HG02588 (cell line): Measurements from ENCODE around the gene MAP4K2.
"Not testable (repeated sequence)": the region's sequence is repeated elsewhere in the genome, so short reads cannot be mapped to it uniquely, and the experiment has no call there.

Experiments
- ATAC-seq: cut with Tn5 transposase; IDR thresholded peaks from one replicate; pipeline ENCODE4 v1.9.1; 2021; ENCODE audit warnings: mild to moderate bottlenecking, moderate library complexity; ENCODE audit not compliant: unreplicated experiment

Gene MAP4K2

DNA sequence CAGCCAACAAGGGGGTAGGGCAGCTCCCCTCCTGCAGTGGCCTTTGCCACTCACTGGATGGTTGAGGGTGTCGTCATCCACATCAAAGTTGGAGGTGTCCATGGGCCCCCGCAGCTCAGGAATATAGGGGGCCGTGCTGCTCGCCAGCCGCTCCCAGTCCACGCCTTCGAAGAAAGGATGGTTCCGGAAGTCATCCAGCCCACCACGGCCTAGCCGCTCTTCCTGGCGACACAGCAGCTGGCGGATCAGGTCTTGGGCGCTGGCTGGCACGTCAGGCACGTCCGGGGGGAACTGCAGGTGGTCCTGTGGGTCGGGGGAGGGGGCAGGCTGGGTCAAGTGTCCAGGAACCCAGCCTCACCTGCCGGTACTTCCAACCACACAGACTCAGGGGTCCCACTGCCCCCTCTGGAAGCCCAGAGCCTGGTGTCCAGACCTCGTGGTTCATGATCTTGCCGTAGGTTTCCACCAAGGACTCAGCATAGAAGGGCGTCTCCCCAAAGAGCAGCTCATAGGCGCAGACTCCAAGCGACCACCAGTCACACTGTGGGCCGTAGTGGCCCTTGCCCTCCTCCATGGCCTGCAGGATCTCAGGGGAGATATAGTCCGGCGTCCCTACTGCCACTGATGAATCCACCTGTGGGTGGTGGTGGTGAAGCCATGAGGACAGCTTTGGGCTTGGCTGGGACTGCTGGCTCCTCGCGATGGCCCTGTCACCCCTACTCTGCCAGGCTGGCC, 35.8 kb upstream of the MAP4K2 start:
- no peak for ATAC-seq

- ATAC-seq = no peak
Observed at GRCh38 chr11:64837887-64838351, 34.9 kb upstream of the MAP4K2 start.

DNA sequence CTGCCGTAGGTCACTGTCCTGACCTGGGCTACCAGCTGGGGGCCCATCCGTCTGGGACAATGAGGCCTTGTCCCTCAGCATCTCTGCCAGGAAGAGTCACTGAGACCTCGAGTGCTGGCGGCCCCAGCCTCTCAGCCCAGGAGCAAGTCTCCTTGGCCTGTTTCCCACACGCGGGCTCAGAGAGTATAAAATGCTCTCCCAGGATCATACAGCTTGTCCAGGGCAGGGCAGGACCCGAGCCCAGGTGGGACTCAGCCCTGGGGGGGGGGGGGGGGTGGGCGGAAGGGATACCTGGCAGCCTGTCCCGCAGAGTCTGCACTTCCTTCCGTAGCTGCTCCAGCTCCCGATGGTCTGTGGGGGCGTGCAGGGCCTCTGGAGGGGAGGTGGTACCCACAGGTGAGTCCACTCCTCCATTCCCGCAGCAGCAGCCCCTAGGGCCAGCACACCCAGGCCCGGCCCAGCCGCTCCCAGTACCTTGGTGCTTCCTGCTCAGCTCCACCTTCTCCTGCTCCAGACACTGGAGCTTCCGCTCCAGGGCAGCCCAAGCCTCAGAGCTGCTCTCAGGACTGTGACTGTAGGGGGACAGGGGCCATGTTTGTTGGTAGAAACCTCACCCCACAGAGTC, 33.5 kb upstream of the MAP4K2 start:
- ATAC-seq = no peak

DNA sequence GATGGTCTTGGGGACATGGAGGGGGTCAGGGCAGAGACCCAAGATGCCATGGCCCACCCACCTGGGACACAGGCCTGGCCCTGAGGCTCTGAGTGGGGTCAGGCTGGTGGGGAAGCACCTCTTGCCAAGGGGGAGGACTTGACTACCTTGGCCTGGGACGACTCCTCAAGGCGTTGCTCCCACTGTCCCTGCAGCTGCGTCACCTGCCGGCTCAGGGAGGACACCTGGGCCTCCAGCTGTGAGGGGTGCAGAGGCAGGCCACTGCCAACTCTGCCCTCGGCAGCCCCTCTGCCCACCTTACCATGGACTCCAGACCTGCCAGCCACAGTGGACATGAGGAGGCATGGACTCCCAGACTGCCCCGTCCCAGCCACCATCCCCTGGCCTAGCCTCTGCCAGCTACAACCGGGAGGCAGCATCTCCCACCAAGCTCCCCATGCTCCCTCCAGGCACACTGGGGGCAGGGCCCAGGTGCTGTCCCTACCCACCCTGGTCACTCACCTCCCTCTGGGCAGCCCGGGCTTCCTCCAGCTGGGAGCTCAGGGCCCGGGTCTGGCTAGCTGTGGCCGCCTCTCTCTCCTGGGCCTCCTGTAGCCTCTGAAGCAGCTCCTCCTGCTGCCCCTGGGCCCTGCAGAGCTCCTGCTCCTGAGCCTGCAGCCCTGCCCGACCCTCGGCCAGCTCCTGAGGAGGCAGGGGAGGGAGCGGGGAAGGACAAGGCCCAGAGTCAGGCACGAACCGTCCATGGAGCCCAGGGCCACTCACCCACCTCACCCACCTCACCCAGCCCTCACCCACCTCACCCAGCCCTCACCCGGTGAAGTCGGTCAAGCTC, 32.8 kb upstream of the MAP4K2 start:
- ATAC-seq = no peak

GRCh38 chr11:64834723-64835615, 32.0 kb upstream of the MAP4K2 start:
- ATAC-seq = no peak

- ATAC-seq = no peak
Observed at GRCh38 chr11:64834031-64834722, 31.2 kb upstream of the MAP4K2 start.

DNA sequence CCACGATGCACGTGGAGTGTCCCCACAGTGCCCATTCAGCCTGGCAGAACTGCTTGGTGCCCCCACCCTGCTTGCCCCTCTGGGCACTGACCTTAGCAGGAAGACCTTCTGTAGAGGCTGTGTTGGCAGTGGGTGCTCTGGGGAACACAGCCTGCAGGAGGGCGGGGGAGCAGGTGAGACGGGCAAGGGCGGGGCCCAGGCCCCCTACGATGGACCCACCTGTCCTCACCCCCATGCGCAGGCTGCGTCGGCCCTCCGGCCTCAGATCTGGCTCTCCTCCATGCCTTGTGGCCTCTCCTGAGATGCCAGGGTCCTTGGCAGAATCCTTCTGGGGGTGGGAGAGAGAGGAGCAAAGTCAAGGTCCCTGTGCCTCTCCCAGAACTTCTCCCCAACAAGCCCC, 30.5 kb upstream of the MAP4K2 start:
- no peak for ATAC-seq

DNA sequence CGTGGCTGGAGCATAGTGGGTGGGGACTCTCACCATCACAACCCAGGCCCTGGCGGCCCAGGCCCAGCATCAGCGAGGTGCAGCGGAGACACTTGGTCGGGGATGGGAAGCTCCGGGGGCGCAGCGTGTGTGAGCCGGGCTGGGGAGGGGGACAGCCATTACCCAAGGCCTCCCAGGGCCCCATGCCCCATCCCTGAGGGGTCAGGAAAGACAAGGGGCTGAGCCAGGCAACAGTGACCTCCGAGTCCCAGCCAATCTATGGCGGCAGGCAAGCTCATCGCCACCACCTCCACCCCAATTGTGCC, 30.1 kb upstream of the MAP4K2 start:
- ATAC-seq = no peak

GRCh38 chr11:64832467-64833197, 29.6 kb upstream of the MAP4K2 start:
- no peak for ATAC-seq

DNA sequence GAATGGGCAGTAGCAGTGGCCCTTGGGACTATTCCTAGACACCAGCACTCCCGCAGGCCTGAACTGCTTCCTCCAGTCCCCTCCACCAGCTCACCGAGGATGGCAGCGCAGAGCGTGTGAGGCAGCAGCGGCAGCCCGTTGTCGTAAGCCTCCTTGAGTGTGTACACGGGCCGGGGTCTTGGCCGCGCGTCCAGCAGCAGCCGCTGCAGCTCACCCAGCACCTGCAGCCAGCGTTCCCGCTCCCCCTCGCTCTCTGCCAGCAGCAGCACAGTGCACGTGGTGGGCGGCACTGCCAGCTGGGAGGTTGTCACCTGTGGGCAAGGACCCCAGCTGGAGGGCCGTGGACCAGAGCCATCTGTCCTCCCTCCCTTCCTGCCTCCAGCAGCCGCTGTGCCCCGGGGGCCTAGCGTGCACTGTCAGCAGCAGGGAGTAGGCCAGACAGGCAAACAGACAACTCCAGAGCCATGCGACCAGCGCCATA, 28.4 kb upstream of the MAP4K2 start:
- ATAC-seq = no peak

DNA sequence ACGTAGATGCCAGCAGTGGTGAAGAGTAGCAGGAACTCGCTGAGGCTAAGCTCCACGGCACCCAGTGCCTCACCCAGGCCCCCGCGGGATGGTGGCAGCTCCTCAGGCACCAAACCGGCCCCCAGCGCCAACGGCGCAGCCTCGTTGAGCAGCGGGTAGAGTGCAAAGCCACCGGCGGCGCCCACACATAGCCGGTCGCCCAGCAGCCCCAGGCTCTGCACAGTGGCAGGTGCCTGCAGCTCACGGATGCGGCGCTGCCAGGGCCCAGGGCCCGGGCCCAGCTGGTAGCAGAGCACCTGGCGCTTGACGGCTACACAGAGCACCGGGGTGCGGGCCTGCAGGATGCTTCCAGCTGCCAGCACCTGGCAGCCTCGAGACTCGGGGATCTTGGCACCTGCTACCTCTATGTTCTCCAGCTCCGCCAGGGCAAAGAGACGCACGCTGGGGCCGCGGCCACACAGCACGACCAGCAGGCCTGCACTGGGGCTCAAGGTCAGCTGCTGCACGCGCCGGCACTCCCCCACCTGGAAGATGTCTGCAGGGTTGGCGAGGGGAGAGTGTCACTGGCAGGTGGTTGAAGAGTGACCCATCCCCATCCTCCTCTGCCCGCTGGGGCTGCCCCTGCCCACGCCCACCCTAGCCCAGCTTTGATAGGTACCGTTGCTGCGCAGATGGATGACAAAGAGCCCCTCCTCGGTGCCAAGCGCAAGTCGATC, 26.7 kb upstream of the MAP4K2 start:
- ATAC-seq = no peak

- ATAC-seq = no peak
Observed at GRCh38 chr11:64827451-64827839, 24.4 kb upstream of the MAP4K2 start.

GRCh38 chr11:64826578-64827450, 23.8 kb upstream of the MAP4K2 start:
- ATAC-seq = no peak

GRCh38 chr11:64826062-64826461, 23.0 kb upstream of the MAP4K2 start:
- no peak for ATAC-seq

DNA sequence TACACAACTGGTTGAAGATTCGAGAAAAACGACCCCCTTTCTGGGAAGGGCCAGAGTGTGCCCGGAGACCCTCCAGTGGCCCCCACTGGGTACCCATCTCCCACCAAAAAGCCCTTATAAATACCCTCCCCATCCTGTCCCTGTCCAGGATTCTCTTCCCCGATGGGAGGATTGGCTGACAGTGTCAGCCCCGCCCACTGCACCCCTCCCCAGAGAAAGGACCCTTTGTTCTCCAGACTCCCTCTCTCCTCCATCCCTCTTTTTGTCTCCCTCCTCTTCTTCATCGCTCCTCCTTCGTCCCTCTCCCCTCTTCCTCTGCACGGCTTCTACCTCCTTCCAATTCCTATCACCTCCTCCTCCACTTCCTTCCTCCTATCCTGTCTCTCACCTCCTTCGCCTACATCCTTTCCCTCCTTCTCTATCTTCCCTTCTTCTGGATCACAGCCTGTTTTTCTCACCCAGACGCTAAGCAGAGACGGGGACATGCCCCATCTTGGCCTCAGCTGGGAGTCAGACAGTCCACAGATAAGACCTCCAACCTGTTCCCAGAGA, 20.6 kb upstream of the MAP4K2 start:
- ATAC-seq = no peak

DNA sequence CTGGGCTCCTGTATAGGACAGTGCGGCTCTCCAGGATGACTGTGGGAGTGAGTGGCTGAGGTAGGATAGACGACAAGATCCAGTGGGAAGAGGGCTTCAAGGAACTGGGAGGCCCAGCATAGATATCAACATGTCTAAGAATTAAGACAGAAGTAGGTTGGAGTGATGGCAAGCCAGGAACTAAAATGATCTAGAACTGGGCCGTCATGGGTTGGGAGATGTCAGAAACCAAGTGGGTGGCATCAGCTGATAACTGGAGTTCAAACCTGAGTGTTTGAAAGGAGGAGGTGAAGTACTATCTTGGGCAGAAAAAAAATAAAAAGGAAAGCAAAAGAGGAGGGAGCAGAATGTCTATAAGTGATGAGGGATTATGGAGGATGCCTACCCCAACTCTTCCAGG, 14.5 kb upstream of the MAP4K2 start:
- no peak for ATAC-seq

DNA sequence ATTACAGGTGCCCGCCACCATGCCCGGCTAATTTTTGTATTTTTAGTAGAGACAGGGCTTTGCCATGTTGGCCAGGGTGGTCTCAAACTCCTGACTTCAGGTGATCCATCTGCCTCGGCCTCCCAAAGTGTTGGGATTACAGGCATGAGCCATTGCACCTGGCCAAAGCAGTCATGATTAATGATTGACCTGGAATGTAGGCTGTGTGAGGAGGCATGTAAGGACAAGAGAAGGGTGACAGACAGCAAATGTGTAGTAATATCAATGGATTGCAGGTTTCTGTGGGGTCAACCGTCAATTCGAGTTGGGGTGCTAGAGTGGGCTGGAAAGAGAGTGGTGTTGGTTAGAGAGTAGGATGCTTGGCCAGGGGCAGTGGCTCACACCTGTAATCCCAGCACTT, 12.4 kb upstream of the MAP4K2 start:
- ATAC-seq = not testable (repeated sequence)
